22Rv1 (cell line): ENCODE results near the gene SCAPER.

Source experiments
- ZFX ChIP-seq: fragments of 450-650 bp; IDR thresholded peaks from 2 replicates; pipeline ENCODE4 v1.6.1; 2017; ENCODE audit warnings: antibody characterized with exemption, borderline replicate concordance
- TF ChIP-seq, protein P1 (sequence below): fragments of 450-650 bp; IDR thresholded peaks from 2 replicates; pipeline ENCODE4 v1.5.1; 2017; ENCODE audit warnings: mild to moderate bottlenecking

DNA sequence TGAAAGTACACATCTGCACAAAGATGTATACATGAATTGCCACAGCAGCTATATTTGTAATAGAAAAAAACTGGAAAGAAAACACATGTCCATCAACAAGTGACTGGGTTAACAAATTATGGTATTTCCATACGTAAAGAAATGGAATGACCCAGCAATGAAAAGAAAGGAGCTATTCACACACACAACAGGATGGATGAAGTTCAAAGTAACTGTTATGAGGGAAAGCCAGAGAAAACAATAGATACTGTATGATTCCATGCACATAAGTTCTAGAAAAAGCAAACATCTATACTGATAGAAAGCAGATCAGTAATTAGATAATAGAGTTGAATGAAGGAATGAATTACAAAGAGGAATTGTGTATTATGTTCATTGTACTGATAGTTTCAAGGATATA lies 152.0 kb downstream of the SCAPER start:
- TF ChIP-seq, protein P1, sequence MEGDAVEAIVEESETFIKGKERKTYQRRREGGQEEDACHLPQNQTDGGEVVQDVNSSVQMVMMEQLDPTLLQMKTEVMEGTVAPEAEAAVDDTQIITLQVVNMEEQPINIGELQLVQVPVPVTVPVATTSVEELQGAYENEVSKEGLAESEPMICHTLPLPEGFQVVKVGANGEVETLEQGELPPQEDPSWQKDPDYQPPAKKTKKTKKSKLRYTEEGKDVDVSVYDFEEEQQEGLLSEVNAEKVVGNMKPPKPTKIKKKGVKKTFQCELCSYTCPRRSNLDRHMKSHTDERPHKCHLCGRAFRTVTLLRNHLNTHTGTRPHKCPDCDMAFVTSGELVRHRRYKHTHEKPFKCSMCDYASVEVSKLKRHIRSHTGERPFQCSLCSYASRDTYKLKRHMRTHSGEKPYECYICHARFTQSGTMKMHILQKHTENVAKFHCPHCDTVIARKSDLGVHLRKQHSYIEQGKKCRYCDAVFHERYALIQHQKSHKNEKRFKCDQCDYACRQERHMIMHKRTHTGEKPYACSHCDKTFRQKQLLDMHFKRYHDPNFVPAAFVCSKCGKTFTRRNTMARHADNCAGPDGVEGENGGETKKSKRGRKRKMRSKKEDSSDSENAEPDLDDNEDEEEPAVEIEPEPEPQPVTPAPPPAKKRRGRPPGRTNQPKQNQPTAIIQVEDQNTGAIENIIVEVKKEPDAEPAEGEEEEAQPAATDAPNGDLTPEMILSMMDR = no peak
- no peak for TF ChIP-seq ZFX
